NCI-H128 (cell line): ENCODE measurements around the gene LRRC40.
"Not testable (repeated sequence)": the region's sequence is repeated elsewhere in the genome, so short reads cannot be mapped to it uniquely, and the experiment has no call there.

Experiments
- DNase-seq: peaks from one replicate; lab custom pipeline; 2025; ENCODE audit not compliant: unreplicated experiment; lab: John Stamatoyannopoulos, UW

LRRC40 gene

GRCh38 chr1:70205434-70206118, at the start of gene LRRC40:
LRRC40 (minus strand) TSS chr1:70205579; CDS start chr1:70205540, 39 bp downstream.
- DNase-seq = peak; percentile 92

GRCh38 chr1:70248729-70249128, 43.4 kb upstream of the LRRC40 start:
- no peak for DNase-seq

DNA sequence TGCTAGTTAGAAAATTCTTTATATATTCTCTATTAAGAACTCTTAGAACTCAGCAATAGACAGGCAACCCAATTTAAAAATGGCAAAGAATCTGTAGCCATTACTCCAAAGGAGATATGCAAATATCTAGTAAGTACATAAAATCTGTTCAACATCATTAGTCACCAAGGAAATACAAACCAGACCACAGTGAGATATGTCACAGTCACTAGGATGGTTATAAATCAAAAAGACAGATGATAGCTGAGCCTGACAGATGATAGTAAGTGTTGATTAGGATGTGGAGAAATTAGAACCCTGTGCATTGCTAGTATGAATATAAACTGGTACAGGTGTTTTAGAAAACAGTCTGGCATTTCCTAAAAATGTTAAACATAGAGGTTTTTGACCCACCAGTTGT, 42.4 kb upstream of the LRRC40 start:
- no peak for DNase-seq

DNA sequence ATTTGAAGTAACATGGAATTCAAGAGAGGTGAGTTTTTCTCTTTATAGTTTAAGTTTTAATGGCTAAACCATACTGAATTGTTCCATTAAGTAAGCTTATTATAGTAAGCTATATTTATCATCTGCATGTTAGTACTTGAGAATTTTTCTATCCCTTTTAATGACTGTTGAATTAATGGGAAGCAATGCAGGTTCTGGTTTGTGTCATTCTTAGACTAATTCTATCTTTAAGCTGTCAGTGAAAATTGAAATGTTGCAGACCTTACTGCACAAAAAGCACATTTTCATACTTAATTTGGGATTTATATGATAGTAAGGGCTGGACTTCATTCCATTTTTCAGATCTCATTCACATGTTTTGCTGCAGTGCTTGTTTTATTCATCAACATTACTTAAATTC, 41.7 kb upstream of the LRRC40 start:
- no peak for DNase-seq

DNA sequence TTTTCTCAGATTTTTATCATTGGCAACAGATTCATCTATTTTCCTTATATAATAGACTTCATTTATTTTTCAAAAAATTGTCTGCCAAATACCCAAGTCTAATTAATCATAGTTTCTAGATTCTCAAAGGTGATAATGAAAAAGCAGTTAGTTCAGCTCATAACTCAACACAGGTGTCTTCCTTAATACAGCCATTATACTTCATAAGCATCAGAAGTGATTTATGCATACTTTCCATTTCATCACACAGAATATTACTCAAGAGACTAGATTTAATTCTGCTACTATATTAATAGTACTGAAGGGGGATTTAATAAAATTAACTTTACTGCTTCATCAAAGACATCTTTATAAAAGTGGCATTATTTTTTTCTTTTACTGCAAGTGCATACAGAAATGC, 34.6 kb upstream of the LRRC40 start:
- DNase-seq = no peak

GRCh38 chr1:70234733-70235132, 29.4 kb upstream of the LRRC40 start:
- DNase-seq = no peak

DNA sequence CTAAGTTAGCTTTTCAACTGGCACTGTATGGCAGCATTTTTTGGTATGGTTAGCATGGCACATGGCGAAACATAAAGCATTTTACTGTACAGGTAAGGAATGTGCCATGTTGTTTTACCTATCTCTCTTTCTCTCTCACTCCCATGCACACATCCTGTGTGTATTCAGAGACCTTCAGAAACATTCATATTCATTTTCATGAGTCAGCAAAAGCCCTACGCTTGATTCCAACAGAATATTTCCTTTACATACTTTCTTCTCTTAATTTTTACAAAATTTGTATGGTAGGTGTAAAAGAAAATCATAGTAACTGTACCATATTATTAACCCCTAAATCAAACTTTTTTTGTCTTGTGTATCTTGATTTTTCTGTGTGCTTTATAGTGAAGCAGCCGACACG, 26.1 kb upstream of the LRRC40 start:
- DNase-seq = no peak

- DNase-seq = no peak
Observed at GRCh38 chr1:70228670-70229069, 23.3 kb upstream of the LRRC40 start.

- no peak for DNase-seq
Observed at GRCh38 chr1:70227439-70227838, 22.1 kb upstream of the LRRC40 start.

GRCh38 chr1:70224954-70225353, 19.6 kb upstream of the LRRC40 start:
- DNase-seq = no peak

DNA sequence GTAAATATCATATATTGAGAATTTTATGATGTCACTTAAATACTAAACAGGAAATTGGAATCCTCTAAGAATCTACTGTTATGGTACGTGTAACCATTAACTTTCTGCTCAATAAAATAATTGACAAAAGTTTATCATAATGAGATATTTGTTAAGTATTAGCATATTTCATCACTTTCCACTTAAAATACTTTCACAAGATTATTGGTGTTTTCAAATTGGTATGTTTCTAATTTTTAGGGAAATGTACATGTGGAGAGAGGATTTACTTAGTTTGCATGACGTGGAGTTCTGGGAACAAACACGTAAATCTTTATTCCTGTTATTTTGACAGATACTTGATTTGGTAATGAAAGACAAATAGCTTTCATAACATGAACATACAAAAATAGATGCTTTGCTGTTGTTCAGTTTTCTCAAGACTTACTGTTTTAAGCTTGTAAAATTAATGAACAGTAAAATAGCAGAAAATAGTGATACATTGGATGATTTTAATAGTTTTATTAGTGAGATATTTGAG, 17.4 kb upstream of the LRRC40 start:
- no peak for DNase-seq

DNA sequence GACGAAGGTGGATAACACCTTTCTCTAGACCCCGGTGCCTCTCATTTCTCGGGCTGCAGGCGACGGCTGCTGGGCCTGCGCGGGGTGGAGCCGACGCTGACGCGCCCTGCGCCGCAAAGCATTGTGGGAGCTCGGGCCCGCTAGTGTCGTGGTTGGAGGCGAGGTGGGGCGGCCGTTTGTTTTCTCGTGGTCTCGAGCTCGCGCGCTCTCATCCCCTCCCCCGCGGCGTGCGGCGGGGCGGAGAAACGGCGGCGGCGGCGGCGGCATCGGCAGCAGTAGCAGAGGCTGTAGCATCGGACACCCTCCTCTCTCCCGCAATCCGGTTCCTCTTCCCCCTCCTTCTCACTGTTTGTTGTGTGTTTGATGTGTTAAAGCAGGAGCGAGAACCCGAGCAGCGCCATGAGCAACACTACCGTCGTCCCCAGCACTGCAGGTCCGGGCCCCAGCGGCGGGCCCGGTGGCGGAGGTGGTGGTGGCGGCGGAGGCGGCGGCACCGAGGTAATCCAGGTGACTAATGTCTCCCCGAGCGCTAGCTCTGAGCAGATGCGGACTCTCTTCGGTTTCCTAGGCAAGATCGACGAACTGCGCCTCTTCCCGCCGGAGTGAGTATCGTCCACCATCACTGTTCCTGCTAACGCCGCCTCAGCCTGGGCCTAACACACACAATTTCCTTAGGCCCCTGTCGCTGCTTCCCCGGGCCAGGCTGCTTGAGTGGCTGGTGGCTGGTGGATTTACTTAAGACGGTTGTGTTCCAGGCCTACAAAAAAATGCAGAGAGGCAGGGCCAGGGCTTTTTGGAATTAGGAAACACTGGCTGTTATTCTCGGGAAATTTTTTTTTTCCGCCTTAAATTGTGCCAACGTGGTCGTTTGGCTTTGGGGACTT, 16.1 kb upstream of the LRRC40 start, which contains the start of gene SRSF11:
Gene SRSF11, plus strand, starts transcription at position 143 of the 884 bp plus-strand sequence. Its CDS starts 257 bp downstream, at position 400.
- DNase-seq = peak; percentile 93

GRCh38 chr1:70220517-70221237, 15.3 kb upstream of the LRRC40 start:
- no peak for DNase-seq

GRCh38 chr1:70220015-70220414, 14.6 kb upstream of the LRRC40 start:
- DNase-seq = no peak

GRCh38 chr1:70211541-70211940, 6.2 kb upstream of the LRRC40 start:
- DNase-seq = no peak

DNA sequence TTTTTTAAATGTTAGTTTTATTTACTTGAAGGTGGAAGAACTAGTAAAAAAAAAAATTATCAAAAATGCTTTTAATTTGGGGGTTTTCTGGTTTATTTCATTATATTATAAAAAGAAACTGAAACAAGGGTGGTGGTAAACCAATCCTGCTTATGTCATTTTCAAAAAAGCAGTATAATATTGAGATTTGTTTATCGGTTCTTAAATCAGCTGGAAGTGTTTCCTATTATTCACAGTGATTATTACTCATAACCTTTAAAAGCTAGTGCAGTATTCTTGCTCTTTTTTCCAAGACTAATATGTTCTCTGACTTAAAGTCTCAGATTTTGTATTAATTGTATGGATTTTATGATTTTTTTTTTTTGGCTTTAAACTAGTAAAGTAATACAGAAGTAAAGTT, 5.4 kb upstream of the LRRC40 start:
- no peak for DNase-seq

DNA sequence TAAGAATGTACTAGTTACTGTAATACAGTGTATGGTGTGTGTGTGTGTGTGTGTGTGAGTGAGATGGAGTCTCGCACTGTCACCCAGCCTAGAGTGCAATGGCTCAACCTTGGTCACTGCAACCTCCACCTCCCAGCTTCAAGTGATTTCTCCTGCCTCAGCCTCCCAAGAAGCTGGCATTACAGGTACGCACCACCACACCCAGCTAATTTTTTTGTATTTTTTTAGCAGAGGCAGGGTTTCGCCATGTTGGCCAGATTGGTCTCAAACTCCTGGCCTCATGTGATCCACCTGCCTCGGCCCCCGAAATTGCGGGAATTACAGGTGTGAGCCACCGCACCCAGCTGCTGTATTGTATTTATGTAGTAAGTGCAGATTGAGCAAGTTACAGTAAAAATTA, 2.9 kb upstream of the LRRC40 start:
- DNase-seq = no peak

DNA sequence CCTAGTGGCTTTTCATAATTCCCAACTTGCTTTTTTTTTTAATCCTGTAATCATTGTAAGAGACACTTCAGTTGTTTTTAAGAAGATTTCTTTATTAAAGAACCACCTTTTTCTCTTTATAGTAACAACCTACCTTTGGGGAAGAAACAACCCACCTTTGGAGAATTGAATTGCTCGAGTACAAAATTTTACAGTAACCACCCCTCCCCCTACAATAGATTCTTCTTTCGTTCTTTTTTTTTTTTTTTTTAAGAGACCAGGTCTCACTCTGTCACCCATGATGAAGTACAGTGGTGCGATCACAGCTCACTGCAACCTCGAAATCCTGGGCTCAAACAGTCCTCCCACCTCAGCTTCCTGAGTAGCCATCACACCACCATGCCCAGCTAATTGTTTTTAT, 2.1 kb upstream of the LRRC40 start:
- DNase-seq = no peak

- not testable (repeated sequence) for DNase-seq
Observed at GRCh38 chr1:70206833-70207232, 1.5 kb upstream of the LRRC40 start.

DNA sequence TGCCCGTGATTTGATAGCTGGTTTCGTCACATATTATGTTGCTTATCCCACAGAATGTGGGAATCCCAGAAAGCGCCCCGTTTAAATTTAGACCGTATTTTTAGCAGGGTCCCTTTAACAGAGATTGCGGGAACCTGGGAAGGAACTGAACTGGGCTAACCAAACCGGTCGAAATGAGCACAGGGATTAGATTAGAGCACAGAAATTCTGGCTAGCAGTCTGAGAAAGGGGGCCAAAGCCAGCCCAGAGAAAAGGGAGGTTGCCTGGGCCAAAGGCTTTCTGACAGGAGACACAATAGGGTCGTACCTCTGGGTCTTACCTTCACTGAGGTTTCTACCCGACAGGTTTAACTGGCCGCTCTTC, 327 bp downstream of the LRRC40 start:
- no peak for DNase-seq

GRCh38 chr1:70204600-70204999, 779 bp downstream of the LRRC40 start:
- DNase-seq = no peak
